Endothelial cell of umbilical vein (primary cell): ENCODE results near the gene SLC38A1.

Experiments used
- CTCF ChIP-seq, 2 donors: IDR thresholded peaks; 1 replicate in 1 of 2; 2 replicates in 1 of 2; pipeline ENCODE4 v1.5.1; 2011; ENCODE audit warnings: low read length in 2 of 2, mild to moderate bottlenecking in 2 of 2, moderate library complexity in 2 of 2, control low read depth in 1 of 2, inconsistent platforms in 1 of 2, low read depth in 1 of 2; ENCODE audit not compliant: insufficient read depth in 1 of 2; ENCODE audit errors: extremely low read depth in 1 of 2
- EZH2 ChIP-seq: IDR thresholded peaks from 2 replicates; pipeline ENCODE4 v1.6.1; 2012; ENCODE audit warnings: borderline replicate concordance, low read depth, mild to moderate bottlenecking, moderate library complexity, low read length, inconsistent platforms; ENCODE audit not compliant: severe bottlenecking
- POLR2A ChIP-seq: IDR thresholded peaks from 2 replicates; pipeline ENCODE4 v1.6.1; 2012; ENCODE audit warnings: low read depth, mild to moderate bottlenecking, control low read depth, low read length

- TF ChIP-seq EZH2 (no peak), CTCF (IDR thresholded peaks at IDR 0.05; ENCODE audit: extremely low read depth in 1 of 2, insufficient read depth in 1 of 2, low read depth in 1 of 2, low read length in 2 of 2) (no peak), POLR2A (no peak)
These were observed 47.4 kb downstream of the SLC38A1 start for GRCh38 chr12:46221255-46222128.
